ENCODE results near the gene GPAT3. TPM values are rescaled to one million over a fixed set of nuclear protein-coding genes. Genes with fewer than 3 reads are reported as not detected.
"Not testable (repeated sequence)": the region's sequence is repeated elsewhere in the genome, so short reads cannot be mapped to it uniquely, and the experiment has no call there.

GPAT3 gene
- total RNA-seq, 2 donors from 2014 or later: 1.8 to 4.3 TPM

DNA sequence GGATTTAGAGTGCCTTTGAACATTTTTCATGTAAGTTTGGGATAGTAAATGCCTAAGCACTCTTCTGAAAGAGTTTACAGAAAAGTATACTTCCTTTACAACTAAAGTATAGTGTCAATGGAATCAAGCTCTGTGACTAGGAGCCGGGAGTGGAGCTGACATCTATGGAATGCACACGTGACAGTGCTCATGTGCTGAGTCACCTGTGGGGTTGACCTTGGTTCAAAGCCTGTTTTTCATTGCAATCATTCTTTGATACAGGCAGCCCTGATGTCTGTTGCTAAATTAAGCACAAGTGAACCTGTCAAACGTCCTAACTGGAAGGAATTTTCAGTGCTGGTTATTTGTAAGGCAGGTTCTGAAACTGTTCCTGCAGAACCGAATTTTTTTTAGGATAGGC is 82.5 kb downstream of the GPAT3 start:
- DNase-seq (peak; percentile 65 to 84 (median 78)), ATAC-seq (peak; percentile 98)
- Histone ChIP-seq H3K27ac (peak overlapping the region in 3 of 4 donors; percentile 66 to 71 (median 66)), H3K27me3 (no peaks in the 10 kb centered on the region), H3K9me3 (peaks cover 0 to 13% (median 0%) of the 10 kb centered on the region in 3 donors), H3K36me3 (replicated peaks in 1 of 2; ENCODE audit: insufficient read depth in 1 of 2, low read depth in 2 of 2) (no peaks in the 10 kb centered on the region), H3K4me1 (peaks cover 24% of the 10 kb centered on the region), H3K4me3 (no peak overlapping the region)
- intact Hi-C loops (cut with DNase I): no loop called here
- WGBS, 2 donors: 1 to 4% methylated on average over 4 of the region's 4 CpGs
- no peak for TF ChIP-seq POLR2A (IDR thresholded peaks at IDR 0.05)
- no peak for TF ChIP-seq CTCF (IDR thresholded peaks at IDR 0.05)

- WGBS, 2 donors: 65 to 70% methylated on average over 4 of the region's 4 CpGs
- ATAC-seq (peak; percentile 15), DNase-seq (peak in 1 of 4 donors; percentile 16)
- Histone ChIP-seq H3K4me1 (peaks cover 24% of the 10 kb centered on the region), H3K27ac (peak overlapping the region; percentile 60 to 71 (median 66)), H3K4me3 (no peak overlapping the region), H3K9me3 (peaks cover 0 to 6% (median 0%) of the 10 kb centered on the region in 3 donors), H3K36me3 (replicated peaks in 1 of 2; ENCODE audit: insufficient read depth in 1 of 2, low read depth in 2 of 2) (no peaks in the 10 kb centered on the region), H3K27me3 (no peaks in the 10 kb centered on the region)
- TF ChIP-seq CTCF (IDR thresholded peaks at IDR 0.05): no peak
- no peak for TF ChIP-seq POLR2A (IDR thresholded peaks at IDR 0.05)
- intact Hi-C loops (cut with DNase I): no loop called here
Observed at GRCh38 chr4:83618991-83619645, 83.2 kb downstream of the GPAT3 start.

DNA sequence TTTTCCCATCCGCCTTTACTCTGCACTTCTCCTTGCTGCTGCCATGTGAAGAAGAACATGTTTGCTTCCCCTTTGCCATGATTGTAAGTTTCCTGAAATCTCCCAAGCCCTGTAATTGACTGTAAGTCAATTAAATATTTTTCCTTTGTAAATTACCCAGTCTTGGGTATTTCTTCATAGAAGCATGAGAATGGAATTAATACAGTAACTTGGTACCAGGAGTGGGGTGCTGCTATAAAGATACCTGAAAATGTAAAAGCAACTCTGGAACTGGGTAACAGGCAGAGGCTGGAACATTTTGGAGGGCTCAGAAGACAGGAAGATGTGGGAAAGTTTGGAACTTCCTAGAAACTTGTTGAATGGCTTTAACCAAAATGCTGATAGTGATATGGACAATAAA is 86.2 kb downstream of the GPAT3 start:
- H3K4me3 ChIP-seq; H3K27me3 ChIP-seq; DNase-seq; H3K27ac ChIP-seq; ATAC-seq; H3K36me3 ChIP-seq (replicated peaks in 1 of 2; ENCODE audit: insufficient read depth in 1 of 2, low read depth in 2 of 2); H3K9me3 ChIP-seq; intact Hi-C loops (cut with DNase I): not testable (repeated sequence)
- peaks cover 32% of the 10 kb centered on the region for H3K4me1 ChIP-seq
- WGBS, 2 donors: 69 to 82% methylated on average over 1 of the region's 1 CpG

GRCh38 chr4:83625821-83626220 is 89.9 kb downstream of the GPAT3 start:
- DNase-seq (no peak), ATAC-seq (no peak)
- H3K27ac ChIP-seq: no peak overlapping the region
- intact Hi-C loops (cut with DNase I): no loop called here
- H3K4me1 ChIP-seq: peaks cover 14% of the 10 kb centered on the region
- no peaks in the 10 kb centered on the region for H3K27me3 ChIP-seq
- no peak for TF ChIP-seq CTCF (IDR thresholded peaks at IDR 0.05)
- TF ChIP-seq POLR2A (IDR thresholded peaks at IDR 0.05): no peak
- H3K9me3 ChIP-seq: no peaks in the 10 kb centered on the region
- H3K36me3 ChIP-seq (replicated peaks in 1 of 2; ENCODE audit: insufficient read depth in 1 of 2, low read depth in 2 of 2): no peaks in the 10 kb centered on the region
- H3K4me3 ChIP-seq: no peak overlapping the region
- 63 to 78% methylated on average over 1 of the region's 1 CpG for WGBS, 2 donors

- intact Hi-C loops (cut with DNase I): no loop called here
Observed at GRCh38 chr4:83626245-83626836, 90.4 kb downstream of the GPAT3 start.

More at GRCh38 chr4:83626245-83626836, 90.4 kb downstream of the GPAT3 start:
- ATAC-seq: no peak
- no peak overlapping the region for H3K4me3 ChIP-seq
- H3K27me3 ChIP-seq: no peaks in the 10 kb centered on the region
- 55 to 56% methylated on average over 11 of the region's 11 CpGs for WGBS, 2 donors
- TF ChIP-seq POLR2A (IDR thresholded peaks at IDR 0.05) (no peak), CTCF (IDR thresholded peaks at IDR 0.05) (no peak)
- H3K36me3 ChIP-seq (replicated peaks in 1 of 2; ENCODE audit: insufficient read depth in 1 of 2, low read depth in 2 of 2): no peaks in the 10 kb centered on the region
- DNase-seq: no peak
- H3K4me1 ChIP-seq: peaks cover 14% of the 10 kb centered on the region
- H3K27ac ChIP-seq: no peak overlapping the region
- no peaks in the 10 kb centered on the region for H3K9me3 ChIP-seq

Data from body of pancreas (tissue), 4 donors.